Measurements from ENCODE around the gene CTF1.
"Not testable (repeated sequence)": the region's sequence is repeated elsewhere in the genome, so short reads cannot be mapped to it uniquely, and the experiment has no call there.

CTF1 gene

DNA sequence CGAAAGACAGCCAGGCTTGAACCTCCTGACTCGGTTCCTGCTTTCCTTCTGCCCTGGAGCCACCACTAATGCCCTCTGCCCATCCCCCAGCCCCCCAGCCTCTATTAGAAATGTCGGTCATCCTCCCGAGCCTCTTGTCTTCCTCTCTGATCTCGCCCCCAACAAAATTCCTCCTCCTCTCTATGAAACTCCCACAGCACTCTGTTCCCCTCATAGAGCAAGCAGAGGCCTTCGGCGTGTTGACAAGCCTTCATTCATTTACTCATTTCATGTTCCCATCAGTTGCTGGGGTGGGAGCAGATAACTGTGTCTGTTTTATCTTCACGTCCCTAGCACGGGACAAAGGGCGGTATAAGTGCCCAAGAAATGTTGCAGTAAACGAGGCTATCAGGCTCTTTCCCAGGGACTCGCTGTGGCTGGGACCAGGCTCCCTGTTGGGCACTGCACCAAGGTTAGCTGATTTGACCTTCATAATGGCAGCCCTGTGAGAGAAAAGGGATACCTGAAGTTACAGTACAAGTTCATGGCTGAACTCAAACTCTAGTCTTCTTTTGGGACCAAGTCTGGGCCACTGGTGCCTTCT, 34.7 kb downstream of the CTF1 start:
- DNase-seq (ENCODE audit: low read depth) = no peak

GRCh38 chr16:30934827-30935557, 38.6 kb downstream of the CTF1 start:
- DNase-seq (ENCODE audit: low read depth) = no peak

GRCh38 chr16:30937692-30938091, 41.3 kb downstream of the CTF1 start:
- DNase-seq (ENCODE audit: low read depth) = no peak

DNA sequence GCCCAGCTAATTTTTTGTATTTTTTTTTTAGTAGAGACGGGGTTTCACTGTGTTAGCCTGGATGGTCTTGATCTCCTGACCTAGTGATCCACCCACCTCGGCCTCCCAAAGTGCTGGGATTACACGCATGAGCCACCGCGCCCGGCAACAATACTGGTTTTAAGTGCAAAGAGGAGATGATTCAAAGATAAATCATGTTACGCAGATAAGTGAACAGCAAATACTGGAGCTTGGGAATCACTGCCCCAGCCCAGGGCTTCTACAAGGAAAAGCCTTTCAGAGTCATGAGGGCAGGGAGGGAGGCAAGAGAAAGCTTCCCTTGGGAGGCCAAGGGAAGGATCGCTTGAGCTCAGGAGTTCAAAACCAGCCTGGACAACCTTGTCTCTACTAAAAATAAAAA, 43.2 kb downstream of the CTF1 start:
- not testable (repeated sequence) for DNase-seq (ENCODE audit: low read depth)

DNA sequence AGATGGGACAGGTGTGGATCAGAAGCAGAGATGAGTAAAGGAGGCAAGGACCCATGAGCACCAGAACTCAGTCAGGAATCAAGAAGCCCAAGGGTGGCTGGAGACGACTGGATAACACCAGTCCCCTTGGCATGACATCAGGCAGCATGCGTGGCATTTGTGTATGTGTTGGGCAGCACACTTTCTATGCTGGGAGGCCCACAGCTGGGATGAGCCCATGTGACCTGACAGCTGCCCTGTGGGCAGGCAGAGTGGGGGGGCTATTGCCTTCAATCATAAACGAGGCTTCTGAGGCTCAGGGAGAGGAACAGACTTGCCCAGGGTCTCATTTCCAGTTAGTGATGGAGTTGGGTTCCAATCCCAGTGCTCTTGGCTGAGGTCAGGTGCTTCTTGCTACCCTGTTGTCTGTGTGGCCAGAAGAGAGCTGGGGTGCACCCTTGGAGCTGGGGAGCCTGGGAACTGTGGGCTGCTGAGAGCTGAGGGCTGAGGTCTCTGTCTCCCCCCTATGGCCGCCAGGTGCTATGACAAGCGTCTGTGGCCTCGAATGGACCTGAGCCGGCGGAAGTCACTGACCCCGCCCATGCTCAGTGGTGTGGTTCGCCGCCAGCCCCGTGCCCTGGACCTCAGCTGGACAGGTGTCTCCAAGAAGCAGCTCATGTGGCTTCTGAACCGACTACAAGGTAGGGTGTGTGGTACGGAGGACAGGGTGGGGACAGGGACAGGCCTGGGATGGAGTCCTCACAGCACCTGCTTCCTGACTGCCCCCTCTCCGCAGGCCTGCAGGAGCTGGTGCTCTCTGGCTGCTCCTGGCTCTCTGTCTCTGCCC, 45.4 kb downstream of the CTF1 start:
- DNase-seq (ENCODE audit: low read depth) = no peak

DNA sequence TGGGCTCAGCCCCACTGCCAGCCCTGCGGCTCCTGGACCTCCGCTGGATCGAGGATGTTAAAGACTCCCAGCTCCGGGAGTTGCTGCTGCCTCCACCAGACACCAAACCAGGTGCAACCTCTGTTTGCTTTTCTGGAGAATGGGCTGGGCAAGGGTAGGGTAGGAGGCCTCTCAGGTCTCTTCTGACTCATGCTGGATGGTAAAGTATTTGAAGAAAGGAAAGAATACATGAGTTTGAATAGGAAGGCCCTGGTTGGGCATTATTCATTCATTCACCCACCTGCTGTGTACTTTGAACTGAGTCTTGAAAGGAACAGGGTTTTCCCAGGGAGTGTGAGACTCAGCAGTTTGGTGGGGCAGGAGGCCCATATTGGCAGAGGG, 46.0 kb downstream of the CTF1 start:
- no peak for DNase-seq (ENCODE audit: low read depth)

DNA sequence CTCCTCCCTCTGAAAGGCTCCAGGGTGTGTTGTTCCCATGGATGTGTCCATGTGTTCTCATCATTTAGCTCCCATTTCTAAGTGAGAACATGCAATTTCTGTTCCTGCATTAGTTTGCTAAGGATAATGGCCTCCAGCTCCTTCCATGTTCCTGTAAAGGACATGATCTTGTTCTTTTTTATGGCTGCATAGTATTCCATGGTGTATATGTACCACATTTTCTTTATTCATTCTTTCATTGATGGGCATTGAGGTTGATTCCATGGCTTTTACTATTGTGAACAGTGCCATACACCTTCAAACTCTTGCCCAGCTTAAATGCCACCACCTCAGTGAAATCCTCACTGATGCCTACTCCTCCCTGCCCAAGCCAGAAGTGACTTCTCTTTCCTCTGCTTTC, 47.9 kb downstream of the CTF1 start:
- no peak for DNase-seq (ENCODE audit: low read depth)

- no peak for DNase-seq (ENCODE audit: low read depth)
These were observed 50.5 kb downstream of the CTF1 start for GRCh38 chr16:30946671-30947540.

GRCh38 chr16:30947541-30947858, 51.1 kb downstream of the CTF1 start:
- DNase-seq (ENCODE audit: low read depth) = no peak

- DNase-seq (ENCODE audit: low read depth) = no peak
These were observed 51.6 kb downstream of the CTF1 start for GRCh38 chr16:30947859-30948666.

DNA sequence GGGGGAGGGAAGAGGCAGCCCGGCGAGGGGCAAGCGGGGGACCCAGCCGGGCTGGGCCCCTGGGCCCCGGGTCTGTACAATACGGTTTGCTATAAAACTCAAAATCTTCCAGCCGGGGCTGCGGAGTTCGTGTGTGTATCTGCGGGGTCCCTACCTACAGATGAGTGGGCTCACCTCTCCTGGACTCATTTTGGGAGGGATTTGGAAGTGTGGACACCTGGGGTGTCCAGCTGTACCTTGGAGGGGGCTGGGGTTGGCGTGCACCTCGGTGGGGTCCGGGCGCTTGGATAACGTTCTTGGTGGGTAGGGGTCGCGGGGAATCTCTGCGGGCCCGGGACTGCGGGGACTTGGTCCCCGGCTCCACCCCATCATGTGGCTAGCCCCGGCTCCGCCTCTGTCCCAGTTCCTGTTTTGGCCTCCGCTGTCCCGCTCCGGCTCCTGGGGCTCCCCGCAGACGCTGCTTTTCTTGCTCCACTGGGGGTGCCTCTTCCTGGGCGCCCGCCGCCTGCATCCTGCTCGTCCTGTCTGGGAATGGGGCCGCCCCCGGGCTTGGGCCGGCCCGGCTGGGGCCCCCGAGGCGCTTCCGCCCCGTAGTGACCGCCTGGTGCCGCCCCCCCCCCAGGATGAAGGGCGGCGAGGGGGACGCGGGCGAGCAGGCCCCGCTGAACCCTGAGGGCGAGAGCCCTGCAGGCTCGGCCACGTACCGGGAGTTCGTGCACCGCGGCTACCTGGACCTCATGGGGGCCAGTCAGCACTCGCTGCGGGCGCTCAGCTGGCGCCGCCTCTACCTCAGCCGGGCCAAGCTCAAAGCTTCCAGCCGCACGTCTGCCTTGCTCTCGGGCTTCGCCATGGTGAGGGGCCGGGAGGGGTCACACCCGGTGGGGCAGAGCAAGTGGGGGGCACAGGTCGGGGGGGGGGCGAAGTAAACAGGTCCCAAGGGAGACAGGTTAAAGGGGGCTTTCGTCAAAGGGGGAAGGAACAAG, 52.5 kb downstream of the CTF1 start, which contains the start of gene ORAI3:
Gene ORAI3, plus strand, starts transcription at position 402 of the 983 bp plus-strand sequence. Its CDS starts 222 bp downstream, at position 624.
- peak; percentile 57 for DNase-seq (ENCODE audit: low read depth)

GRCh38 chr16:30949650-30950515, 53.5 kb downstream of the CTF1 start:
- DNase-seq (ENCODE audit: low read depth) = peak; percentile 92

DNA sequence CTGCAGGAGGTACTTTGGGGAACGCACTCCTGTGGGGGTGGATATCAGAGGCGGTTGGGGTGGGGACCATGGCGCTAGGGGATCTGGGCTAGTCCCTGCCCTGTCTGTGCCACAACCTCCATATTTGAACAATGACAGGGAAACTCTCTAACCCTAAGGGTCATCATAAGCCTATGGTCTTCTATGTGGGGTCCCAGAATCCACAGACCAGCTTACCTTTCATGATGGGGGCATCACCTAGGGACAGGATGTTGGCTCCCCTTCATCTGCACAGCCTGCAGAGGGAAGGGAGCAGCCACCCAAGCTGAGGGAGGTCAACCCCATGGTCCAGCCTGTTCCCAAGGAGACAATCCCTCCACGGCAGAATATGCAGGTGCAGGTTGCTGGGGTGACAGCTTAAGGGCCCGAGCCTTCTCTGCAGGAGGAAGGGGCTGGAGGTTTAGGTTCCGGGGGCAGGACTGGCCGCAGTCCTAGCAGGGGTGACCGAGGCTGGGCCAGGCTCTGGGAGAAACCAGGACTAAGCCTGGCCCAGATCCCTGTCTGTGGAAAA, 54.2 kb downstream of the CTF1 start:
- DNase-seq (ENCODE audit: low read depth) = no peak

GRCh38 chr16:30951193-30951592, 54.8 kb downstream of the CTF1 start:
- no peak for DNase-seq (ENCODE audit: low read depth)

DNA sequence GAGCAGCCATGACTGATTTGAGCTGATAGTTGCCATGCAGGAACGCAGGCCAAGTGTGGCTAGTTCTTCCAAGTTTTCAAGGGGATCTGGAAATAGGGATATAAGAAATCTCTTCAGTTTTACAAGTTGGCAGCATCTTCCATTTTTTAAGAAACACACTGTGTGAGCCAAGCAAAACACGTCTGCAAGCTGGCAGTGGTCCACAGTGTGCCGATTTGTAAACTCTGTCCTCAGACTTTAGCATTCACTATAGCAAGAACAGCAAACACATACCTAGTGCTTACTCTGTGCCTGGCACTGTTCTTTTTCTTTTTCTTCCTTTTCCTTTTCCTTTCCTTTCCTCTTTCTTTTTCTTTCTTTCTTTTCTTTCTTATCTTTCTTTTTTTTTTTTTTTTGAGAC, 55.3 kb downstream of the CTF1 start:
- no peak for DNase-seq (ENCODE audit: low read depth)

GRCh38 chr16:30953111-30953510, 56.7 kb downstream of the CTF1 start:
- no peak for DNase-seq (ENCODE audit: low read depth)
